Ovary (tissue), 3 donors: Measurements from ENCODE around the gene TTC36.

Experiments
- EP300 ChIP-seq: sonication (generic); formaldehyde crosslinking; IDR thresholded peaks from one replicate; pipeline ENCODE4 v1.6.1; 2017; ENCODE audit warnings: antibody characterized with exemption
- POLR2A ChIP-seq: fragments of 450-650 bp; IDR thresholded peaks from one replicate; pipeline ENCODE4 v1.6.1; 2017; ENCODE audit warnings: antibody characterized with exemption, mild to moderate bottlenecking, moderate library complexity
- TF ChIP-seq, protein P1 (sequence below), 3 donors: fragments of 450-650 bp in 2 of 3; fragments of 200-600 bp in 1 of 3; IDR thresholded peaks; one replicate each; pipeline versions ENCODE4 v1.5.1 to v1.8.0; 2016 to 2022; ENCODE audit warnings: antibody characterized with exemption in 3 of 3, mild to moderate bottlenecking in 1 of 3
- donor health status: DM: no; HTN: no; CAD: no.

DNA sequence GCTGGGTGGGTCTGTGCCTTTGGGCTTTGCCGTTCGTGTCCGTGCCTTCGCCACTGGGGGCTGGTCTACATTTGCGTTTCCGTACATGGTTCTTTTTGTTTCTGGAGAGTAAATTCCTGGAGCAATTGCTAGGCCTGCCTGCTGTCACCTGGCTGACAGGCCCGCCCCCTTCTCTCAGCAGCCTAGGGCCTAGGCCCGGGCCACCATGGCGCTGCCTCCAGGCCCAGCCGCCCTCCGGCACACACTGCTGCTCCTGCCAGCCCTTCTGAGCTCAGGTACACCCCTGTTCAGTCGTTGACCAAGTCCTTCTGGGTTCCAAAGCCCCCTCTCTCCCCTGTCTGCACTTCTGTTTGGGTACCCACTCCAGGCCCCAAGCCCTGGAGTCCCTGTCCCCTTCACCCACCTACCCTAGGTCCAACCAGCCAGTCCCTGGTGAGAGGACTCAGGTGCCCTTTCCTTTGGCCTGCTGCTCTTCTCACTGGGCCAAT is 4.4 kb downstream of the TTC36 start:
- no peak for TF ChIP-seq POLR2A
- TF ChIP-seq, protein P1, sequence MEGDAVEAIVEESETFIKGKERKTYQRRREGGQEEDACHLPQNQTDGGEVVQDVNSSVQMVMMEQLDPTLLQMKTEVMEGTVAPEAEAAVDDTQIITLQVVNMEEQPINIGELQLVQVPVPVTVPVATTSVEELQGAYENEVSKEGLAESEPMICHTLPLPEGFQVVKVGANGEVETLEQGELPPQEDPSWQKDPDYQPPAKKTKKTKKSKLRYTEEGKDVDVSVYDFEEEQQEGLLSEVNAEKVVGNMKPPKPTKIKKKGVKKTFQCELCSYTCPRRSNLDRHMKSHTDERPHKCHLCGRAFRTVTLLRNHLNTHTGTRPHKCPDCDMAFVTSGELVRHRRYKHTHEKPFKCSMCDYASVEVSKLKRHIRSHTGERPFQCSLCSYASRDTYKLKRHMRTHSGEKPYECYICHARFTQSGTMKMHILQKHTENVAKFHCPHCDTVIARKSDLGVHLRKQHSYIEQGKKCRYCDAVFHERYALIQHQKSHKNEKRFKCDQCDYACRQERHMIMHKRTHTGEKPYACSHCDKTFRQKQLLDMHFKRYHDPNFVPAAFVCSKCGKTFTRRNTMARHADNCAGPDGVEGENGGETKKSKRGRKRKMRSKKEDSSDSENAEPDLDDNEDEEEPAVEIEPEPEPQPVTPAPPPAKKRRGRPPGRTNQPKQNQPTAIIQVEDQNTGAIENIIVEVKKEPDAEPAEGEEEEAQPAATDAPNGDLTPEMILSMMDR (IDR thresholded peaks at IDR 0.05) = no peak
- TF ChIP-seq EP300 = no peak
